ENCODE data around the gene MTA1.

MTA1 gene

GRCh38 chr14:105392131-105393090 is 27.2 kb upstream of the MTA1 start:
- Histone ChIP-seq H3K27me3 (no peaks in the 10 kb centered on the region), H3K9ac (peak overlapping the region; percentile 30; the same call in 1 of the 2 replicates), H3K9me3 (no peaks in the 10 kb centered on the region), H3K4me2 (peak overlapping the region; percentile 89), H3K27ac (peak overlapping the region; percentile 86), H3K4me3 (no peak overlapping the region), H4K20me1 (peaks cover 12% of the 10 kb centered on the region; the same call in 1 of the 2 replicates), H3K4me1 (peaks cover 95% of the 10 kb centered on the region), H3K36me3 (peaks cover 9% of the 10 kb centered on the region)
- no peak for TF ChIP-seq Cebpa-rat (IDR thresholded peaks at IDR 0.05)

- Histone ChIP-seq H4K20me1 (peaks cover 5% of the 10 kb centered on the region; the same call in 1 of the 2 replicates), H3K9me3 (no peaks in the 10 kb centered on the region), H3K4me1 (peaks cover 94% of the 10 kb centered on the region), H3K36me3 (peaks cover 4% of the 10 kb centered on the region; the same call in 1 of the 2 replicates), H3K27ac (no peak overlapping the region), H3K4me2 (peak overlapping the region; percentile 89; the same call in 1 of the 2 replicates), H3K9ac (no peak overlapping the region), H3K4me3 (no peak overlapping the region), H3K27me3 (no peaks in the 10 kb centered on the region)
- TF ChIP-seq Cebpa-rat (IDR thresholded peaks at IDR 0.05) = no peak
These were observed 26.5 kb upstream of the MTA1 start for GRCh38 chr14:105393151-105393550.

GRCh38 chr14:105394714-105395537 is 24.7 kb upstream of the MTA1 start:
- no peak overlapping the region for H3K4me3 ChIP-seq
- H4K20me1 ChIP-seq = peaks cover 3% of the 10 kb centered on the region; the same call in 1 of the 2 replicates
- no peak for TF ChIP-seq Cebpa-rat (IDR thresholded peaks at IDR 0.05)
- peak overlapping the region; percentile 100 for H3K4me2 ChIP-seq
- peaks cover 84% of the 10 kb centered on the region for H3K4me1 ChIP-seq
- peak overlapping the region; percentile 53; the same call in 1 of the 2 replicates for H3K9ac ChIP-seq
- no peaks in the 10 kb centered on the region for H3K27me3 ChIP-seq
- peak overlapping the region; percentile 98 for H3K27ac ChIP-seq
- H3K9me3 ChIP-seq = no peaks in the 10 kb centered on the region
- H3K36me3 ChIP-seq = peaks cover 5% of the 10 kb centered on the region

- Histone ChIP-seq H3K27ac (peak overlapping the region; percentile 98), H3K9me3 (0 out of 2 replicates have a peak, but pooled peaks cover under 1% of the 10 kb centered on the region), H3K4me1 (peaks cover 84% of the 10 kb centered on the region), H3K4me3 (no peak overlapping the region), H3K27me3 (no peaks in the 10 kb centered on the region), H3K9ac (peak overlapping the region; percentile 53; the same call in 1 of the 2 replicates), H4K20me1 (peaks cover 9% of the 10 kb centered on the region; the same call in 1 of the 2 replicates), H3K4me2 (peak overlapping the region; percentile 100), H3K36me3 (peaks cover 11% of the 10 kb centered on the region)
- TF ChIP-seq Cebpa-rat (IDR thresholded peaks at IDR 0.05) = no peak
These were observed 24.1 kb upstream of the MTA1 start for GRCh38 chr14:105395538-105395854.

GRCh38 chr14:105397350-105397931 is 22.2 kb upstream of the MTA1 start:
- 0 out of 2 replicates have a peak, but pooled peaks cover 6% of the 10 kb centered on the region for H3K9me3 ChIP-seq
- H3K4me3 ChIP-seq = peak overlapping the region; percentile 73
- H3K27me3 ChIP-seq = no peaks in the 10 kb centered on the region
- no peak for TF ChIP-seq Cebpa-rat (IDR thresholded peaks at IDR 0.05)
- H3K4me1 ChIP-seq = peaks cover 67% of the 10 kb centered on the region
- H3K36me3 ChIP-seq = peaks cover 26% of the 10 kb centered on the region
- peak overlapping the region; percentile 90 for H3K9ac ChIP-seq
- peaks cover 11% of the 10 kb centered on the region; the same call in 1 of the 2 replicates for H4K20me1 ChIP-seq
- H3K27ac ChIP-seq = peak overlapping the region; percentile 98
- H3K4me2 ChIP-seq = peak overlapping the region; percentile 100

GRCh38 chr14:105398044-105398725 is 21.4 kb upstream of the MTA1 start, which contains the start of gene TEX22:
TEX22 (plus strand) TSS chr14:105398538; CDS start chr14:105399341, 803 bp downstream.
- Histone ChIP-seq H3K27ac (peak within 1 kb of the TSS; percentile 98), H3K27me3 (no peaks in the 10 kb centered on the region), H4K20me1 (peaks cover 11% of the 10 kb centered on the region; the same call in 1 of the 2 replicates), H3K4me2 (peak within 1 kb of the TSS; percentile 100), H3K4me3 (peak within 1 kb of the TSS; percentile 73), H3K9me3 (0 out of 2 replicates have a peak, but pooled peaks cover 6% of the 10 kb centered on the region), H3K36me3 (peaks cover 26% of the 10 kb centered on the region), H3K9ac (peak within 1 kb of the TSS; percentile 90), H3K4me1 (peaks cover 65% of the 10 kb centered on the region)
- 0 out of 2 replicates have a peak, but pooled peaks have one; percentile 32 for TF ChIP-seq Cebpa-rat (IDR thresholded peaks at IDR 0.05)

GRCh38 chr14:105398726-105399465 is 20.7 kb upstream of the MTA1 start:
- no peak for TF ChIP-seq Cebpa-rat (IDR thresholded peaks at IDR 0.05)
- H3K27ac ChIP-seq = peak overlapping the region; percentile 98
- H4K20me1 ChIP-seq = peaks cover 11% of the 10 kb centered on the region; the same call in 1 of the 2 replicates
- peaks cover 26% of the 10 kb centered on the region for H3K36me3 ChIP-seq
- H3K27me3 ChIP-seq = no peaks in the 10 kb centered on the region
- H3K4me3 ChIP-seq = peak overlapping the region; percentile 73
- H3K4me1 ChIP-seq = peaks cover 68% of the 10 kb centered on the region
- H3K9me3 ChIP-seq = 0 out of 2 replicates have a peak, but pooled peaks cover 6% of the 10 kb centered on the region
- peak overlapping the region; percentile 90 for H3K9ac ChIP-seq
- peak overlapping the region; percentile 100 for H3K4me2 ChIP-seq

- no peak for TF ChIP-seq Cebpa-rat (IDR thresholded peaks at IDR 0.05)
- Histone ChIP-seq H3K4me2 (peak overlapping the region; percentile 100), H3K9ac (peak overlapping the region; percentile 90), H3K27me3 (no peaks in the 10 kb centered on the region), H3K36me3 (peaks cover 23% of the 10 kb centered on the region), H4K20me1 (peaks cover 11% of the 10 kb centered on the region; the same call in 1 of the 2 replicates), H3K27ac (peak overlapping the region; percentile 98), H3K9me3 (0 out of 2 replicates have a peak, but pooled peaks cover 6% of the 10 kb centered on the region), H3K4me3 (peak overlapping the region; percentile 73), H3K4me1 (peaks cover 68% of the 10 kb centered on the region)
These were observed 20.2 kb upstream of the MTA1 start for GRCh38 chr14:105399466-105399775.

All from BLaER1 (cell line).